Measurements from ENCODE around the gene ZNF574.

GRCh38 chr19:42048992-42049391 lies 27.0 kb upstream of the ZNF574 start:
- no peak for TF ChIP-seq POLR2A (IDR thresholded peaks at IDR 0.05)
- TF ChIP-seq CTCF (IDR thresholded peaks at IDR 0.05), result no peak
